ENCODE data around the gene HOMER2. TPM values are rescaled to one million over a fixed set of nuclear protein-coding genes. Genes with fewer than 3 reads are reported as not detected.

The HOMER2 gene
- total RNA-seq, 1 experiment from 2014 or later: 49.4 TPM

DNA sequence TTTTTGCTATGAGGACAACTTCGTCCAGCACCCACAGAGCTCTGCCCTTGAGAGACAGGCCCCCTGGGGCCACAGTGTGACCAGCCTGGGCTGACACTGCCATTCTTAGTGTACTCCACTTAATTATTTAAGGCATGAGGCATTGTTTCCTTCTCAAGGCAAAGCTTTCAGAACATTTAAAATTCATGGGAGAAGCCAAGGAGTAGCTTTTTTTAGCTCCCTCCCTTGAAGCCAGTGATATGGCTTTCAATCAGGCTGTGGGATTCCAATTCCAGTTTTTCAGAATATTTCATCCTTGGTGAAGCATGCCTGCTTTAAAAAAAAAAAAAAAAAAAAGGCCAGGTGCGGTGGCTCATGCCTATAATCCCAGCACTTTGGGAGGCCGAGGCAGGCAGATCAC, 21.3 kb downstream of the HOMER2 start:
- Mint-ChIP-seq H3K27ac (ENCODE audit: unreplicated experiment) (no peak overlapping the region), H3K9me3 (ENCODE audit: low read depth, unreplicated experiment) (no peaks in the 10 kb centered on the region), H3K4me3 (ENCODE audit: low read depth, unreplicated experiment) (no peak overlapping the region), H3K4me1 (ENCODE audit: low read depth, unreplicated experiment) (peaks cover 31% of the 10 kb centered on the region), H3K27me3 (ENCODE audit: unreplicated experiment) (no peaks in the 10 kb centered on the region), H3K36me3 (ENCODE audit: insufficient read depth, unreplicated experiment) (no peaks in the 10 kb centered on the region)
- CTCF ChIA-PET: no interaction called here
- intact Hi-C loops (cut with micrococcal nuclease; ENCODE audit: unreplicated experiment): no loop called here
- BruUV-seq (replicated peaks): no TSS peak
- DNase-seq: no peak
- TF ChIP-seq, protein P1, sequence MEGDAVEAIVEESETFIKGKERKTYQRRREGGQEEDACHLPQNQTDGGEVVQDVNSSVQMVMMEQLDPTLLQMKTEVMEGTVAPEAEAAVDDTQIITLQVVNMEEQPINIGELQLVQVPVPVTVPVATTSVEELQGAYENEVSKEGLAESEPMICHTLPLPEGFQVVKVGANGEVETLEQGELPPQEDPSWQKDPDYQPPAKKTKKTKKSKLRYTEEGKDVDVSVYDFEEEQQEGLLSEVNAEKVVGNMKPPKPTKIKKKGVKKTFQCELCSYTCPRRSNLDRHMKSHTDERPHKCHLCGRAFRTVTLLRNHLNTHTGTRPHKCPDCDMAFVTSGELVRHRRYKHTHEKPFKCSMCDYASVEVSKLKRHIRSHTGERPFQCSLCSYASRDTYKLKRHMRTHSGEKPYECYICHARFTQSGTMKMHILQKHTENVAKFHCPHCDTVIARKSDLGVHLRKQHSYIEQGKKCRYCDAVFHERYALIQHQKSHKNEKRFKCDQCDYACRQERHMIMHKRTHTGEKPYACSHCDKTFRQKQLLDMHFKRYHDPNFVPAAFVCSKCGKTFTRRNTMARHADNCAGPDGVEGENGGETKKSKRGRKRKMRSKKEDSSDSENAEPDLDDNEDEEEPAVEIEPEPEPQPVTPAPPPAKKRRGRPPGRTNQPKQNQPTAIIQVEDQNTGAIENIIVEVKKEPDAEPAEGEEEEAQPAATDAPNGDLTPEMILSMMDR (IDR thresholded peaks at IDR 0.05; ENCODE audit: unreplicated experiment): no peak

DNA sequence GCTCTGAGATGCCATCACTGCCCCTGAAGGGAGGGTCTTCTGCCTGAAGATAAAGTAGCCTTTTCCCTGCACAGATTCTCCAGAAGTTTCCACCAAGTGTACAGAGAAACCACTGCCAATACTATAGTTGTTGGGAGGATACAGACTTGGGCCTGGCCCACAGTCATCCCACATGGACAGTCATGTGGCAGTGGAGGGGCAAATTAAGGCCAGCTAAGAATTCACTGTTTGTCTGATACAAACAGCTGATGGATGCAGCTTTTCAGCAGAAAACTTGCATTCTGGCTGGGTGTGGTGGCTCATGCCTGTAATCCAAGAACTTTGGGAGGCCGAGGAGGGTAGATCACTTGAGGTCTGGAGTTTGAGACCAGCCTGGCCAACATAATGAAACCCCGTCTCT, 22.1 kb downstream of the HOMER2 start:
- no peak overlapping the region for H3K4me3 Mint-ChIP-seq (ENCODE audit: low read depth, unreplicated experiment)
- no peaks in the 10 kb centered on the region for H3K27me3 Mint-ChIP-seq (ENCODE audit: unreplicated experiment)
- DNase-seq: no peak
- H3K27ac Mint-ChIP-seq (ENCODE audit: unreplicated experiment): no peak overlapping the region
- CTCF ChIA-PET: no interaction called here
- H3K36me3 Mint-ChIP-seq (ENCODE audit: insufficient read depth, unreplicated experiment): no peaks in the 10 kb centered on the region
- H3K9me3 Mint-ChIP-seq (ENCODE audit: low read depth, unreplicated experiment): no peaks in the 10 kb centered on the region
- peaks cover 23% of the 10 kb centered on the region for H3K4me1 Mint-ChIP-seq (ENCODE audit: low read depth, unreplicated experiment)
- intact Hi-C loops (cut with micrococcal nuclease; ENCODE audit: unreplicated experiment): no loop called here
- BruUV-seq (replicated peaks): no TSS peak
- TF ChIP-seq, protein P1 (IDR thresholded peaks at IDR 0.05; ENCODE audit: unreplicated experiment): no peak

DNA sequence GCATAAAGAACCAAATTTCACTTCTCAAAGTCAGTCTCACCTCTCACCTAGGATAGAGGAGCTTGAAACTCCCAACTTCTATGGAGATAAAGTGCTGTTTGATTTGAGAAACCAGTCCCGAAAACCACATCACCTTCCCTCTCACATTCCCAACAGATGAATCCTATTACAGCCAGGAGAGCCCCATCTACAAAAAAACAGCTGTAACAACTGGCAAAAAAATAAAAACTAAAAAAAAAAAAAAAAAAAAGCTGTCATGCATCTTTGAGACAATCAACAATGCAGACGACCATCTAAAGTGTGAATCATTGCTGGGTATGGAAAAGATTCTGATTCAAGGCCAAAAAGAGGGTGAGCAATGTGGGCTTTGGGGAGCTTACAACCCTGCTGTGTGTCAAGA, 23.8 kb downstream of the HOMER2 start:
- TF ChIP-seq, protein P1 (IDR thresholded peaks at IDR 0.05; ENCODE audit: unreplicated experiment): no peak
- intact Hi-C loops (cut with micrococcal nuclease; ENCODE audit: unreplicated experiment): no loop called here
- no peak overlapping the region for H3K4me3 Mint-ChIP-seq (ENCODE audit: low read depth, unreplicated experiment)
- H3K36me3 Mint-ChIP-seq (ENCODE audit: insufficient read depth, unreplicated experiment): no peaks in the 10 kb centered on the region
- H3K4me1 Mint-ChIP-seq (ENCODE audit: low read depth, unreplicated experiment): peaks cover 7% of the 10 kb centered on the region
- CTCF ChIA-PET: interaction anchor here (1.7 kb wide), 1 partner anchor 13 kb away, joined by 11 read pairs; no protein-coding TSS in a partner anchor
- H3K27ac Mint-ChIP-seq (ENCODE audit: unreplicated experiment): no peak overlapping the region
- no peak for DNase-seq
- no peaks in the 10 kb centered on the region for H3K9me3 Mint-ChIP-seq (ENCODE audit: low read depth, unreplicated experiment)
- BruUV-seq (replicated peaks): no TSS peak
- no peaks in the 10 kb centered on the region for H3K27me3 Mint-ChIP-seq (ENCODE audit: unreplicated experiment)

DNA sequence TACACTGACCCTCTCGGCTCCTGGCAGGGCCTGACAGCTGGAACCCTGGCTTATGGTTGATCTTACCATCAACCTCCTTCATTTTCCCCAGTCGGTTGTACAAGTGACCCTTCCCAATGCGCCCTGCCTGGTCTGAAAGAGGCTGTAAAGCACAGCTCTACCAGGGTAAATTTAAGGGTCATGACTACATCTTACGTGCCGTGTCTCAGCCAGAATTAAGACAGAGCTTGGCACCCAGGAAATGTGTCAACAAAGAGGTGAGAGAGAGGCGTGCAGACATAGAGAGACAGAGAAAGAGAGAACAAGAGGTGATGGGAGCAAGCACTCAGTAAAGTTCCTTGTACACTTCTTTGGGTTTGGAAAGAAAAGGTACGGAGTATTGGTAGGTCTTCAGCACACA, 28.8 kb downstream of the HOMER2 start:
- Mint-ChIP-seq H3K36me3 (ENCODE audit: insufficient read depth, unreplicated experiment) (peaks cover 5% of the 10 kb centered on the region), H3K27ac (ENCODE audit: unreplicated experiment) (no peak overlapping the region), H3K9me3 (ENCODE audit: low read depth, unreplicated experiment) (peaks cover 3% of the 10 kb centered on the region), H3K4me3 (ENCODE audit: low read depth, unreplicated experiment) (no peak overlapping the region), H3K27me3 (ENCODE audit: unreplicated experiment) (no peaks in the 10 kb centered on the region), H3K4me1 (ENCODE audit: low read depth, unreplicated experiment) (peaks cover 33% of the 10 kb centered on the region)
- TF ChIP-seq, protein P1 (IDR thresholded peaks at IDR 0.05; ENCODE audit: unreplicated experiment): no peak
- CTCF ChIA-PET: interaction anchor here (0.7 kb wide), 1 partner anchor 45 kb away, joined by 3 read pairs; no protein-coding TSS in a partner anchor
- DNase-seq: no peak
- BruUV-seq (replicated peaks): no TSS peak
- intact Hi-C loops (cut with micrococcal nuclease; ENCODE audit: unreplicated experiment): no loop called here

Data from Calu3 (cell line).